H1 (cell line): Measurements from ENCODE around the gene RAP2B. TPM values are rescaled to one million over a fixed set of nuclear protein-coding genes. Genes with fewer than 3 reads are reported as not detected.

Experiments
- CTCF ChIA-PET: fragments of 300-600 bp; sonication (Branson Sonifier 250); formaldehyde crosslinking; loops from one replicate; lab custom pipeline; 2021; ENCODE audit not compliant: partially characterized antibody; lab: Charles Lee
- POLR2A ChIA-PET: fragments of 300-600 bp; sonication (Branson Sonifier 250); formaldehyde crosslinking; loops from one replicate; lab custom pipeline; 2021; ENCODE audit warnings: inconsistent platforms; ENCODE audit not compliant: partially characterized antibody; lab: Charles Lee
- DNase-seq, 2 experiments: peaks; one replicate each; pipeline versions ENCODE4 v3.0.0 to v3.0.0-alpha.2; 2010 to 2022; ENCODE audit warnings: low spot score in 2 of 2, low read depth in 1 of 2, mixed read lengths in 1 of 2
- FAIRE-seq: peaks from 2 replicates; lab custom pipeline; 2011; peaks lifted over from hg19 to GRCh38; lab: Jason Lieb, UNC
- H2AFZ ChIP-seq: 2 replicates; pipeline ENCODE4 v1.8.1; 2012; ENCODE audit warnings: low read length, inconsistent platforms
- H2AK5ac ChIP-seq: 2 replicates; pipeline ENCODE4 v1.6.1; 2013; ENCODE audit warnings: low read depth, low read length
- H2BK120ac ChIP-seq: replicated peaks from 2 replicates; pipeline ENCODE3; 2013; ENCODE audit warnings: low read depth, low read length, inconsistent platforms
- H2BK12ac ChIP-seq: 2 replicates; pipeline ENCODE4 v1.6.1; 2013; ENCODE audit warnings: low read depth, low read length
- H2BK15ac ChIP-seq: 2 replicates; pipeline ENCODE4 v1.6.1; 2013; ENCODE audit warnings: low read length
- H2BK20ac ChIP-seq: 2 replicates; pipeline ENCODE4 v1.6.1; 2013; ENCODE audit warnings: low read length
- H2BK5ac ChIP-seq: 2 replicates; pipeline ENCODE4 v1.6.1; 2013; ENCODE audit warnings: low read depth, low read length
- H3K14ac ChIP-seq: 2 replicates; pipeline ENCODE4 v1.6.1; 2013; ENCODE audit warnings: inconsistent platforms; ENCODE audit not compliant: insufficient read length
- H3K18ac ChIP-seq: 2 replicates; pipeline ENCODE4 v1.6.1; 2013; ENCODE audit warnings: low read length; ENCODE audit errors: extremely low read depth
- H3K23ac ChIP-seq: 2 replicates; pipeline ENCODE4 v1.6.1; 2013; ENCODE audit warnings: inconsistent platforms; ENCODE audit not compliant: insufficient read length
- H3K23me2 ChIP-seq: 2 replicates; pipeline ENCODE4 v1.6.1; 2013; ENCODE audit warnings: low read depth, low read length
- H3K27ac ChIP-seq: 2 replicates; pipeline ENCODE4 v1.6.1; 2011; ENCODE audit warnings: low read depth, low read length, inconsistent platforms
- H3K27me3 ChIP-seq, 4 experiments: replicated peaks in 1 of 4; 1 replicate in 1 of 4; 2 replicates in 3 of 4; pipeline versions ENCODE4 v1.6.1 to v1.8.1; 2011 to 2013; ENCODE audit warnings: low read length in 3 of 4, mild to moderate bottlenecking in 3 of 4, inconsistent platforms in 2 of 4, mixed read lengths in 2 of 4, moderate library complexity in 1 of 4; ENCODE audit not compliant: control insufficient read depth in 3 of 4, insufficient read depth in 3 of 4; ENCODE audit errors: extremely low read depth in 1 of 4
- H3K36me3 ChIP-seq, 4 experiments: 2 replicates each; pipeline versions ENCODE4 v1.6.1 to v1.8.1; 2011 to 2013; ENCODE audit warnings: mild to moderate bottlenecking in 4 of 4, low read length in 3 of 4, moderate library complexity in 2 of 4, control low read depth in 1 of 4, inconsistent platforms in 1 of 4; ENCODE audit not compliant: insufficient read depth in 4 of 4, control insufficient read depth in 2 of 4
- H3K4ac ChIP-seq: replicated peaks from 2 replicates; pipeline ENCODE3; 2013; ENCODE audit warnings: low read length, low read depth, mixed read lengths, inconsistent platforms; ENCODE audit not compliant: insufficient read length
- H3K4me1 ChIP-seq, 4 experiments: replicated peaks in 1 of 4; 1 replicate in 1 of 4; 2 replicates in 3 of 4; pipeline versions ENCODE4 v1.6.1 to v1.8.1; 2011 to 2013; ENCODE audit warnings: low read length in 3 of 4, inconsistent platforms in 2 of 4, mixed read lengths in 1 of 4; ENCODE audit not compliant: insufficient read depth in 4 of 4, control insufficient read depth in 3 of 4
- H3K4me2 ChIP-seq, 2 experiments: 2 replicates each; pipeline versions ENCODE4 v1.6.1 to v1.8.1; 2011 to 2013; ENCODE audit warnings: low read depth in 2 of 2, low read length in 2 of 2, control low read depth in 1 of 2, inconsistent platforms in 1 of 2, mild to moderate bottlenecking in 1 of 2; ENCODE audit not compliant: insufficient read depth in 1 of 2
- H3K4me3 ChIP-seq, 4 experiments: fragments of 200-600, 300-600 bp in 1 of 4; sonication (generic), shearing (Covaris generic), sonication (Bioruptor Twin) in 1 of 4; 2 replicates each; pipeline versions ENCODE4 v1.5.1 to v1.8.1; 2011 to 2016; ENCODE audit warnings: low read length in 4 of 4, low read depth in 3 of 4, control low read depth in 2 of 4, inconsistent platforms in 2 of 4, mild to moderate bottlenecking in 2 of 4, mixed read lengths in 1 of 4, moderate library complexity in 1 of 4; ENCODE audit not compliant: insufficient read depth in 2 of 4; ENCODE audit errors: extremely low read depth in 1 of 4
- H3K56ac ChIP-seq: replicated peaks from 2 replicates; pipeline ENCODE3; 2013; ENCODE audit warnings: low read depth, mild to moderate bottlenecking, mixed read lengths, low read length, inconsistent platforms; ENCODE audit not compliant: insufficient read length
- H3K79me1 ChIP-seq: 2 replicates; pipeline ENCODE4 v1.6.1; 2013; ENCODE audit warnings: low read depth, low read length, control low read depth
- H3K79me2 ChIP-seq, 2 experiments: 2 replicates each; pipeline versions ENCODE4 v1.6.1 to v1.8.1; 2012 to 2013; ENCODE audit warnings: low read length in 2 of 2, mild to moderate bottlenecking in 2 of 2, inconsistent platforms in 1 of 2; ENCODE audit not compliant: insufficient read depth in 2 of 2, control insufficient read depth in 1 of 2
- H3K9ac ChIP-seq, 4 experiments: replicated peaks in 1 of 4; 1 replicate in 1 of 4; 2 replicates in 3 of 4; pipeline versions ENCODE4 v1.6.1 to v1.8.1; 2011 to 2013; ENCODE audit warnings: low read depth in 3 of 4, low read length in 3 of 4, control low read depth in 2 of 4, mild to moderate bottlenecking in 2 of 4, moderate library complexity in 2 of 4, inconsistent platforms in 1 of 4; ENCODE audit errors: extremely low read depth in 1 of 4
- H3K9me3 ChIP-seq, 2 experiments: 2 replicates each; pipeline versions ENCODE4 v1.6.1 to v1.8.1; 2012 to 2013; ENCODE audit warnings: mild to moderate bottlenecking in 2 of 2, moderate library complexity in 2 of 2, control low read depth in 1 of 2, inconsistent platforms in 1 of 2, low read depth in 1 of 2, low read length in 1 of 2, mixed read lengths in 1 of 2; ENCODE audit not compliant: insufficient read depth in 2 of 2
- H4K20me1 ChIP-seq, 2 experiments: replicated peaks in 1 of 2; 2 replicates each; pipeline versions ENCODE3 to v1.8.1; 2011 to 2013; ENCODE audit warnings: inconsistent platforms in 2 of 2, low read length in 2 of 2, mild to moderate bottlenecking in 1 of 2; ENCODE audit not compliant: insufficient read depth in 2 of 2, control insufficient read depth in 1 of 2
- H4K5ac ChIP-seq: 2 replicates; pipeline ENCODE4 v1.6.1; 2013; ENCODE audit warnings: low read length, low read depth, mixed read lengths, inconsistent platforms; ENCODE audit not compliant: insufficient read length
- H4K8ac ChIP-seq: 2 replicates; pipeline ENCODE4 v1.8.0; 2013; ENCODE audit warnings: mild to moderate bottlenecking, moderate library complexity, low read length, inconsistent platforms; ENCODE audit not compliant: insufficient read depth; ENCODE audit errors: extremely low read depth
- H4K91ac ChIP-seq: replicated peaks from 2 replicates; pipeline ENCODE3; 2013; ENCODE audit warnings: low read length, mixed read lengths, inconsistent platforms; ENCODE audit not compliant: insufficient read length
- ASH2L ChIP-seq: fragments of 200-600, 300-600 bp; sonication (generic); IDR thresholded peaks from one replicate; pipeline ENCODE4 v1.7.1; 2017; ENCODE audit warnings: low read length
- HDAC2 ChIP-seq, 2 experiments: fragments of 300-600 bp in 1 of 2; sonication (generic) in 1 of 2; IDR thresholded peaks; 2 replicates each; pipeline ENCODE4 v1.6.1; 2011 to 2012; ENCODE audit warnings: low read depth in 2 of 2, low read length in 2 of 2, mild to moderate bottlenecking in 2 of 2, moderate library complexity in 2 of 2, borderline replicate concordance in 1 of 2, inconsistent platforms in 1 of 2
- NRF1 ChIP-seq: IDR thresholded peaks from 2 replicates; pipeline ENCODE4 v1.6.1; 2011; ENCODE audit warnings: mild to moderate bottlenecking, low read depth, low read length, improper control_type of control experiment
- RFX5 ChIP-seq: IDR thresholded peaks from 2 replicates; pipeline ENCODE4 v1.6.1; 2011; ENCODE audit warnings: low read depth, low read length, improper control_type of control experiment, borderline replicate concordance
- SP1 ChIP-seq: IDR thresholded peaks from 2 replicates; pipeline ENCODE4 v1.6.1; 2011; ENCODE audit warnings: low read depth, low read length
- SP4 ChIP-seq: IDR thresholded peaks from 2 replicates; pipeline ENCODE4 v1.6.1; 2012; ENCODE audit warnings: low read length, inconsistent platforms
- USF2 ChIP-seq: IDR thresholded peaks from 2 replicates; pipeline ENCODE4 v1.6.1; 2011; ENCODE audit warnings: low read length, improper control_type of control experiment
- ZNF274 ChIP-seq: IDR thresholded peaks from 2 replicates; pipeline ENCODE4 v1.7.0; 2012; ENCODE audit warnings: low read length, borderline replicate concordance; ENCODE audit errors: extremely low read depth
- WGBS, 2 experiments: shearing (Covaris generic) in 1 of 2; methylation state at CpG; one replicate each; pipeline versions ENCODE4 v1.1.6 to v1.1.7; 2013 to 2015; ENCODE audit warnings: low lambda C conversion rate in 2 of 2, mixed read lengths in 2 of 2, inconsistent platforms in 1 of 2, low coverage in 1 of 2, missing lambda C conversion rate in 1 of 2; ENCODE audit not compliant: insufficient replicate concordance in 2 of 2, insufficient coverage in 1 of 2, insufficient read length in 1 of 2; ENCODE audit errors: extremely low coverage in 1 of 2, missing lambda C conversion rate in 1 of 2; 5-methylcytosine and 5-hydroxymethylcytosine counted together
- polyA plus RNA-seq, 7 experiments: library from polyadenylated mRNA; depleted of rRNA in 3 of 7; stranded (reverse) in 5 of 7; unstranded in 2 of 7; fragments of >200 nt in 5 of 7; fragments of 200-250 nt in 2 of 7; gene quantifications; 1 replicate in 5 of 7; 2 replicates in 1 of 7; 4 replicates in 1 of 7; pipeline versions ENCODE4 v1.2.1 to v1.2.3, GENCODE V29; 2011 to 2013; ENCODE audit warnings: missing spikeins in 2 of 7, mixed read lengths in 2 of 7
- total RNA-seq: library from RNA; stranded (reverse); fragmentation: NEBNext Ultra II Directional; extraction: Animal tissue kit (Norgen Biotek cat#: 25700); gene quantifications from 2 replicates; pipeline ENCODE4 v1.2.1, GENCODE V29; 2021

RAP2B gene
- total and polyA plus RNA-seq, 2 of the 8 experiments (the other 6 are each of a cell fraction or from before 2014, with no cell fraction given): 7.5 to 20.3 TPM

DNA sequence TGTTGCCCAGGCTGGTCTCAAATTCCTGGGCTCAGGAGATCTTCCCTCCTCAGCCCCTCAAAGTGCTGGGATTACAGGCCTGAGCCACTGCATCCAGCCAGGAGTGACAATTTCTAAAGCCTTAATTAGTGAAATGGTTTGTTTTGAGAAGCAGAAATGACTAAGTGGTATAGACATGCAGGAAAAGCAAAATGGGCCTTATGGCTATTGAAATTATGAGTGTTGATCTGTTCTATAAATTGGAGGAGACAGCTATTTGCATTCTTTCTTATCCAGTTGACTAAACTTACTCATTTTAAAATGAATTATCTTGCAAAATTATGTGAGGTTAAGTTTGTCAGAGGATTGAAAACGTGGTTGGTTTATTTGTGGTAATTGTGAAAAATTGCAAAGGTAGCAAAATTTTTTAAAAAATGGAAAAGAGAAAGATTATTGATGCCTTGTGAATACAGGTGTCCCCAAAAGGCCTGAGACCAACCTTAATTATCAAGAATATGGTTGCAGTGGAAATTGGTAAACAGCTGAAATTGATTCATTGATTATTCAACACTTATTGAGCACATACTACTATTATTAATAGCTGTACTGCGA is 7.9 kb downstream of the RAP2B start:
- H3K9me3 ChIP-seq: no peaks in the 10 kb centered on the region
- no peak overlapping the region for H3K9ac ChIP-seq
- WGBS, 2 experiments: 90 to 100% methylated on average over 1 to 2 of the region's 2 CpGs
- H4K91ac ChIP-seq: no peak overlapping the region
- no peak overlapping the region for H2BK20ac ChIP-seq
- H2BK120ac ChIP-seq: no peak overlapping the region
- H3K4me2 ChIP-seq: no peak overlapping the region
- no peak for FAIRE-seq
- no peak overlapping the region for H2AFZ ChIP-seq
- no peak overlapping the region for H3K23ac ChIP-seq
- no peak overlapping the region for H3K14ac ChIP-seq
- no peak overlapping the region for H4K8ac ChIP-seq
- CTCF ChIA-PET: no interaction called here
- H3K36me3 ChIP-seq: peaks cover 0 to 5% (median 0%) of the 10 kb centered on the region in 4 experiments; a peak in 1 of 8 replicates
- no peak overlapping the region for H2BK12ac ChIP-seq
- peaks cover 0 to 26% of the 10 kb centered on the region in 2 experiments; a peak in 3 of 4 replicates for H3K79me2 ChIP-seq
- no peak overlapping the region for H3K18ac ChIP-seq
- no peaks in the 10 kb centered on the region for H3K23me2 ChIP-seq
- H3K4me1 ChIP-seq: 0 out of 7 replicates have a peak, but pooled peaks cover 0 to 2% (median 0%) of the 10 kb centered on the region in 4 experiments
- H4K20me1 ChIP-seq: peaks cover 5 to 13% of the 10 kb centered on the region in 2 experiments
- H4K5ac ChIP-seq: no peak overlapping the region
- H3K56ac ChIP-seq: no peak overlapping the region
- H3K4me3 ChIP-seq: no peak overlapping the region
- DNase-seq: no peak
- H2AK5ac ChIP-seq: no peak overlapping the region
- TF ChIP-seq NRF1 (no peak), ASH2L (no peak), HDAC2 (IDR thresholded peaks at IDR 0.05; ENCODE audit: borderline replicate concordance in 1 of 2, low read depth in 2 of 2, low read length in 2 of 2) (no peak), ZNF274 (no peak), RFX5 (no peak), USF2 (no peak), SP4 (no peak), SP1 (no peak)
- H3K4ac ChIP-seq: no peak overlapping the region
- H2BK15ac ChIP-seq: no peak overlapping the region
- H3K27me3 ChIP-seq: no peaks in the 10 kb centered on the region
- POLR2A ChIA-PET: no interaction called here
- no peaks in the 10 kb centered on the region for H3K79me1 ChIP-seq
- no peak overlapping the region for H2BK5ac ChIP-seq
- H3K27ac ChIP-seq: no peak overlapping the region
